B cell (primary cell): ENCODE results near the gene NTM.

Experiments used
- EZH2 ChIP-seq: IDR thresholded peaks from 2 replicates; pipeline ENCODE4 v1.6.1; 2012; ENCODE audit warnings: borderline replicate concordance, low read depth, mild to moderate bottlenecking, moderate library complexity, low read length; ENCODE audit not compliant: insufficient read depth, poor library complexity, severe bottlenecking
- TF ChIP-seq, protein P1 (sequence below): fragments of 200-600 bp; IDR thresholded peaks from one replicate; pipeline ENCODE4 v1.8.0; 2022; ENCODE audit warnings: antibody characterized with exemption, mild to moderate bottlenecking

GRCh38 chr11:132330515-132330914, 960.1 kb downstream of the NTM start:
- TF ChIP-seq, protein P1, sequence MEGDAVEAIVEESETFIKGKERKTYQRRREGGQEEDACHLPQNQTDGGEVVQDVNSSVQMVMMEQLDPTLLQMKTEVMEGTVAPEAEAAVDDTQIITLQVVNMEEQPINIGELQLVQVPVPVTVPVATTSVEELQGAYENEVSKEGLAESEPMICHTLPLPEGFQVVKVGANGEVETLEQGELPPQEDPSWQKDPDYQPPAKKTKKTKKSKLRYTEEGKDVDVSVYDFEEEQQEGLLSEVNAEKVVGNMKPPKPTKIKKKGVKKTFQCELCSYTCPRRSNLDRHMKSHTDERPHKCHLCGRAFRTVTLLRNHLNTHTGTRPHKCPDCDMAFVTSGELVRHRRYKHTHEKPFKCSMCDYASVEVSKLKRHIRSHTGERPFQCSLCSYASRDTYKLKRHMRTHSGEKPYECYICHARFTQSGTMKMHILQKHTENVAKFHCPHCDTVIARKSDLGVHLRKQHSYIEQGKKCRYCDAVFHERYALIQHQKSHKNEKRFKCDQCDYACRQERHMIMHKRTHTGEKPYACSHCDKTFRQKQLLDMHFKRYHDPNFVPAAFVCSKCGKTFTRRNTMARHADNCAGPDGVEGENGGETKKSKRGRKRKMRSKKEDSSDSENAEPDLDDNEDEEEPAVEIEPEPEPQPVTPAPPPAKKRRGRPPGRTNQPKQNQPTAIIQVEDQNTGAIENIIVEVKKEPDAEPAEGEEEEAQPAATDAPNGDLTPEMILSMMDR = no peak
- TF ChIP-seq EZH2 = no peak
